ENCODE data around the gene CCDC117.

- no peak for TF ChIP-seq CTCF (IDR thresholded peaks at IDR 0.05)
- no peak for TF ChIP-seq EP300 (IDR thresholded peaks at IDR 0.05)
These were observed 1.9 kb downstream of the CCDC117 start for GRCh38 chr22:28774378-28774777.
